SU-DHL-6 (cell line): ENCODE measurements around the gene KIF20A.

ENCODE experiments used
- EZH2phosphoT487 ChIP-seq: fragments of 200-600 bp; sonication (generic), shearing (Covaris generic); conservative IDR thresholded peaks from 2 replicates; pipeline ENCODE4 v1.6.1; 2018; ENCODE audit warnings: mild to moderate bottlenecking, antibody characterized with exemption, low read length, moderate library complexity, mixed read lengths
- TF ChIP-seq, protein P1 (sequence below): fragments of 200-600 bp; sonication (generic); IDR thresholded peaks from one replicate; pipeline ENCODE4 v1.5.1; 2017; ENCODE audit warnings: antibody characterized with exemption, mild to moderate bottlenecking, low read length, moderate library complexity; ENCODE audit not compliant: insufficient read depth, poor library complexity, severe bottlenecking

DNA sequence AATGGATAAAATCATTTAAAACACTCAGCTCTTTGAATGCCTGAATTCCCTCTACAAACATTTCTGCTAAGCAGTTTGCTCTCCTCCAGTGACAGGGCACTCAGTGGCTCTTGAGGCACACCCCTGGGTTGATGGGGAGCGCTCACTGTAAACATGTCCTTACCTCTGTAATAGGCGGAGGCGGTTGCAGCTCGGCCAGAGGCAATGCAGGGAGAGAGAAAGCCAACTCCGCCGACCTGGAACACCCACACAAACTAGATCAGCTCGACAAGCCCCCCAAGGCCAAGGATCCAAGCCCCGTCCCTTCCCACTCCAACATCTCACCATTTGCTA, 33.9 kb downstream of the KIF20A start:
- TF ChIP-seq, protein P1, sequence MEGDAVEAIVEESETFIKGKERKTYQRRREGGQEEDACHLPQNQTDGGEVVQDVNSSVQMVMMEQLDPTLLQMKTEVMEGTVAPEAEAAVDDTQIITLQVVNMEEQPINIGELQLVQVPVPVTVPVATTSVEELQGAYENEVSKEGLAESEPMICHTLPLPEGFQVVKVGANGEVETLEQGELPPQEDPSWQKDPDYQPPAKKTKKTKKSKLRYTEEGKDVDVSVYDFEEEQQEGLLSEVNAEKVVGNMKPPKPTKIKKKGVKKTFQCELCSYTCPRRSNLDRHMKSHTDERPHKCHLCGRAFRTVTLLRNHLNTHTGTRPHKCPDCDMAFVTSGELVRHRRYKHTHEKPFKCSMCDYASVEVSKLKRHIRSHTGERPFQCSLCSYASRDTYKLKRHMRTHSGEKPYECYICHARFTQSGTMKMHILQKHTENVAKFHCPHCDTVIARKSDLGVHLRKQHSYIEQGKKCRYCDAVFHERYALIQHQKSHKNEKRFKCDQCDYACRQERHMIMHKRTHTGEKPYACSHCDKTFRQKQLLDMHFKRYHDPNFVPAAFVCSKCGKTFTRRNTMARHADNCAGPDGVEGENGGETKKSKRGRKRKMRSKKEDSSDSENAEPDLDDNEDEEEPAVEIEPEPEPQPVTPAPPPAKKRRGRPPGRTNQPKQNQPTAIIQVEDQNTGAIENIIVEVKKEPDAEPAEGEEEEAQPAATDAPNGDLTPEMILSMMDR, result no peak
- no peak for TF ChIP-seq EZH2phosphoT487
